OCI-LY3 (cell line): ENCODE measurements around the gene HSP90B1.

ENCODE experiments used
- H2AFZ ChIP-seq: fragments of 200-600, 300-600 bp; shearing (Covaris generic); 2 replicates; pipeline ENCODE4 v1.6.0; 2014; ENCODE audit warnings: antibody characterized with exemption, low read depth, low read length
- H3K27ac ChIP-seq: fragments of 200-600, 300-600 bp; sonication (generic); 2 replicates; pipeline ENCODE4 v1.5.1; 2014; ENCODE audit warnings: mild to moderate bottlenecking, low read length, moderate library complexity, mixed read lengths
- H3K27me3 ChIP-seq: fragments of 200-600, 300-600 bp; sonication (generic); 2 replicates; pipeline ENCODE4 v1.6.1; 2014; ENCODE audit warnings: low read depth, low read length, mixed read lengths
- H3K36me3 ChIP-seq: fragments of 200-600, 300-600 bp; sonication (generic); replicated peaks from 2 replicates; pipeline ENCODE3; 2014; ENCODE audit warnings: low read depth, low read length, mixed read lengths
- H3K4me1 ChIP-seq: fragments of 300-600, 200-600 bp; sonication (generic); 2 replicates; pipeline ENCODE4 v1.6.1; 2014; ENCODE audit warnings: low read length, mixed read lengths
- H3K4me2 ChIP-seq: fragments of 200-600, 300-600 bp; sonication (generic); 2 replicates; pipeline ENCODE4 v1.6.1; 2014; ENCODE audit warnings: low read length, mixed read lengths
- H3K4me3 ChIP-seq: fragments of 300-600, 200-600 bp; sonication (generic); 2 replicates; pipeline ENCODE4 v1.5.1; 2014; ENCODE audit warnings: antibody characterized with exemption, mild to moderate bottlenecking, low read length, moderate library complexity
- H3K79me2 ChIP-seq: fragments of 300-600, 200-600 bp; shearing (Covaris generic); 2 replicates; pipeline ENCODE4 v1.6.1; 2014; ENCODE audit warnings: mild to moderate bottlenecking, low read length, mixed read lengths
- H3K9ac ChIP-seq: fragments of 300-600, 200-600 bp; shearing (Covaris generic); 2 replicates; pipeline ENCODE4 v1.6.0; 2014; ENCODE audit warnings: mild to moderate bottlenecking, low read length, moderate library complexity
- H3K9me3 ChIP-seq: fragments of 200-600, 300-600 bp; shearing (Covaris generic); 2 replicates; pipeline ENCODE4 v1.6.1; 2014; ENCODE audit warnings: low read length, mixed read lengths; ENCODE audit not compliant: insufficient read depth
- H4K20me1 ChIP-seq: fragments of 200-600, 300-600 bp; sonication (generic); 2 replicates; pipeline ENCODE4 v1.6.1; 2016; ENCODE audit warnings: low read length, mixed read lengths; ENCODE audit not compliant: insufficient read depth
- CTCF ChIP-seq: fragments of 200-600, 300-600 bp; sonication (generic); IDR thresholded peaks from 2 replicates; pipeline ENCODE4 v1.5.1; 2014; ENCODE audit warnings: antibody characterized with exemption, low read length, low read depth
- EZH2phosphoT487 ChIP-seq: fragments of 200-600 bp; shearing (Covaris generic); IDR thresholded peaks from 2 replicates; pipeline ENCODE4 v1.6.1; 2018; ENCODE audit warnings: antibody characterized with exemption, mixed run types, low read depth

Gene HSP90B1

GRCh38 chr12:103901518-103902173 lies 28.6 kb upstream of the HSP90B1 start:
- Histone ChIP-seq H3K4me1 (peaks cover 39% of the 10 kb centered on the region), H3K79me2 (no peaks in the 10 kb centered on the region), H3K27ac (no peak overlapping the region), H3K9me3 (no peaks in the 10 kb centered on the region), H3K27me3 (no peaks in the 10 kb centered on the region), H3K9ac (no peak overlapping the region), H3K36me3 (no peaks in the 10 kb centered on the region), H3K4me3 (peak overlapping the region; percentile 41), H3K4me2 (peak overlapping the region; percentile 68), H2AFZ (peak overlapping the region; percentile 62), H4K20me1 (no peaks in the 10 kb centered on the region)
- TF ChIP-seq EZH2phosphoT487 = no peak
- no peak for TF ChIP-seq CTCF

- Histone ChIP-seq H3K4me1 (peaks cover 52% of the 10 kb centered on the region), H3K9ac (no peak overlapping the region), H3K27ac (no peak overlapping the region), H4K20me1 (no peaks in the 10 kb centered on the region), H2AFZ (no peak overlapping the region), H3K27me3 (no peaks in the 10 kb centered on the region), H3K4me3 (no peak overlapping the region), H3K36me3 (no peaks in the 10 kb centered on the region), H3K79me2 (no peaks in the 10 kb centered on the region), H3K4me2 (no peak overlapping the region), H3K9me3 (no peaks in the 10 kb centered on the region)
- TF ChIP-seq EZH2phosphoT487 = no peak
- TF ChIP-seq CTCF = no peak
These were observed 26.2 kb upstream of the HSP90B1 start for GRCh38 chr12:103903993-103904392.

- Histone ChIP-seq H2AFZ (peak overlapping the region; percentile 86), H3K36me3 (no peaks in the 10 kb centered on the region)
These were observed 24.4 kb upstream of the HSP90B1 start for GRCh38 chr12:103905730-103906349.

More at GRCh38 chr12:103905730-103906349, 24.4 kb upstream of the HSP90B1 start:
- Histone ChIP-seq H3K9ac (peak overlapping the region; percentile 32), H3K27ac (peak overlapping the region; percentile 12; the same call in 1 of the 2 replicates), H3K4me1 (peaks cover 47% of the 10 kb centered on the region), H3K4me3 (peak overlapping the region; percentile 24; the same call in 1 of the 2 replicates), H3K4me2 (peak overlapping the region; percentile 55), H4K20me1 (no peaks in the 10 kb centered on the region), H3K79me2 (no peaks in the 10 kb centered on the region), H3K27me3 (no peaks in the 10 kb centered on the region), H3K9me3 (no peaks in the 10 kb centered on the region)
- TF ChIP-seq CTCF (no peak), EZH2phosphoT487 (no peak)
